Measurements from ENCODE around the gene MICAL2.

Gene MICAL2, protein sequence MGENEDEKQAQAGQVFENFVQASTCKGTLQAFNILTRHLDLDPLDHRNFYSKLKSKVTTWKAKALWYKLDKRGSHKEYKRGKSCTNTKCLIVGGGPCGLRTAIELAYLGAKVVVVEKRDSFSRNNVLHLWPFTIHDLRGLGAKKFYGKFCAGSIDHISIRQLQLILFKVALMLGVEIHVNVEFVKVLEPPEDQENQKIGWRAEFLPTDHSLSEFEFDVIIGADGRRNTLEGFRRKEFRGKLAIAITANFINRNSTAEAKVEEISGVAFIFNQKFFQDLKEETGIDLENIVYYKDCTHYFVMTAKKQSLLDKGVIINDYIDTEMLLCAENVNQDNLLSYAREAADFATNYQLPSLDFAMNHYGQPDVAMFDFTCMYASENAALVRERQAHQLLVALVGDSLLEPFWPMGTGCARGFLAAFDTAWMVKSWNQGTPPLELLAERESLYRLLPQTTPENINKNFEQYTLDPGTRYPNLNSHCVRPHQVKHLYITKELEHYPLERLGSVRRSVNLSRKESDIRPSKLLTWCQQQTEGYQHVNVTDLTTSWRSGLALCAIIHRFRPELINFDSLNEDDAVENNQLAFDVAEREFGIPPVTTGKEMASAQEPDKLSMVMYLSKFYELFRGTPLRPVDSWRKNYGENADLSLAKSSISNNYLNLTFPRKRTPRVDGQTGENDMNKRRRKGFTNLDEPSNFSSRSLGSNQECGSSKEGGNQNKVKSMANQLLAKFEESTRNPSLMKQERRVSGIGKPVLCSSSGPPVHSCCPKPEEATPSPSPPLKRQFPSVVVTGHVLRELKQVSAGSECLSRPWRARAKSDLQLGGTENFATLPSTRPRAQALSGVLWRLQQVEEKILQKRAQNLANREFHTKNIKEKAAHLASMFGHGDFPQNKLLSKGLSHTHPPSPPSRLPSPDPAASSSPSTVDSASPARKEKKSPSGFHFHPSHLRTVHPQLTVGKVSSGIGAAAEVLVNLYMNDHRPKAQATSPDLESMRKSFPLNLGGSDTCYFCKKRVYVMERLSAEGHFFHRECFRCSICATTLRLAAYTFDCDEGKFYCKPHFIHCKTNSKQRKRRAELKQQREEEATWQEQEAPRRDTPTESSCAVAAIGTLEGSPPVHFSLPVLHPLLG

DNA sequence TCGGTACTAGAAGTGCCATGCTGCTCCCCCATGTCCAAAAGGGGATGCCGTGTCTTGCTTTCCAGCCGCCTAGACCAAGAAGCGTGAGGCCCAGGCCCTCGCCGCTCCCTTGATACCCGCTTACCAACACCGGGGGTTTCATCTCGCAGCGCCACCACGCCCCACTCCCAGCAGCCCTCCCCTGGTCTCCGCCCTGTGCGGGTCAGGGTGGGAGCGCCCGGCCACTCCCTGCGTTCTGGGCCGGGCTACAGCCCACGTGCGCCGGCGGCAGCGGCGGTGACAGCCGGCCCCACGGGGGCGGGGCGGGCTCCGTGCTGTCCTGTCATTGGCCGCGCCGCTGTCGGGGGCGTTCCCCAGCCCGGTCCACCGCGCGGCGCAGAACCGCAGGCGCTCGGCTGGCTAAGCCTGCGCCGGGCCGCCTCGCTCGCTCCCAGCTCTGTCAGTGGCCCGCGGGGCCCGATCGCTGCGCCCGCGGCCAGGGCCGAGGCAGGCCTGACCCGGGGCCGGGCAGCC lies at the start of gene MICAL2:
TSS of gene MICAL2 (plus strand) at position 390 of the 513 bp plus-strand sequence. CDS start 51,566 bp downstream, outside the sequence.
- DNase-seq (ENCODE audit: low read depth) = peak; percentile 81

DNA sequence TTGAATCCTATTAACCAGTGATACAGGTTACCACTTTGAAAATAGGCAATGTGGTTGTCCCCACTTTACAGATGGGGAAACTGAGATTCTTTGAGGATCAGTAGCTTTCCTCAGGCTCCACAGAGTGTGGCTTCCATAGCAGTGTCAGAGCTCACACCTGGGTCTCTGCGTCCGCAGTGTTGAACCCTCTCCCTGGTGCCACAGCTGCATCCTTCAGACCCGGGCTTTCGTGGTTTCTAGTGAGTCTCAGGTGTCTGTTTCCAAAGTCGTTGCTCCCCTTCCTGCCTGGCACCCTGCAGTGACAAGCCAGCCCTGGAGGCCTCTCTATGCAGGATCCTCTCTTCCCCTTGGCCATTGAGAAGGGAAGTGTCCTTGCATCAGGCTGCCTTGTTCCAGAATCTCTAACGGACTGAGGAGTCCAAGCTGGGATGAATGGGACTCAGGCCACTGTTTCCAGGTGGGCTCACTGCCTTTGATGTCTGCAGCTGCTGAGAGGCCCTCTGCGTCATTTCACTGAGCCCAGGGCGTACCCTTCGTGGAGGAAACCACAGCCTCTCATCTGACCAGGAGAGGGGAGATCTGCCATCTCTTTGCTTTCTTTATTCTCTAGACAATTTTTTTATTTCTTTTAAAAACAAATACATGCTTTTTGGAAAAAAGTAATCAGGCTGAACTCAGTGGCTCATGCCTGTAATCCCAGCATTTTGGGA lies 48.4 kb upstream of the MICAL2 start:
- DNase-seq (ENCODE audit: low read depth) = no peak

DNA sequence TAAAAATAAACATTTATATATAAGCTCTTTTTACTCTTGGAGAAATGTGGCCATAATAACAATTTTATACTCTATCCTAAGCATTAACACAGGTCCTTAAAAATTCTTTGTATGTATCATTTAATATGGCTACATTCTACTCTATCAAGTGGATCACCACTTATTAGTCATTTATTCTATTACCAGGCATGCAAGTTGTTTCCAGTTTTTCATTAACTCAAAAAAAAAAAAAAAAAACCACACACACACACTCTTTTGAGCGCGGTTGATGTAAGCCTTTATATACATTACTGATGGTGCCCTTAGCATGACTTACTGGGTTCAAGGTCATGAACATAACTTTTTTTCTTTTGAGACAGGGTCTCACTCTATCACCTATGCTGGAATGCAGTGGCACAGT lies 47.1 kb upstream of the MICAL2 start:
- no peak for DNase-seq (ENCODE audit: low read depth)

DNA sequence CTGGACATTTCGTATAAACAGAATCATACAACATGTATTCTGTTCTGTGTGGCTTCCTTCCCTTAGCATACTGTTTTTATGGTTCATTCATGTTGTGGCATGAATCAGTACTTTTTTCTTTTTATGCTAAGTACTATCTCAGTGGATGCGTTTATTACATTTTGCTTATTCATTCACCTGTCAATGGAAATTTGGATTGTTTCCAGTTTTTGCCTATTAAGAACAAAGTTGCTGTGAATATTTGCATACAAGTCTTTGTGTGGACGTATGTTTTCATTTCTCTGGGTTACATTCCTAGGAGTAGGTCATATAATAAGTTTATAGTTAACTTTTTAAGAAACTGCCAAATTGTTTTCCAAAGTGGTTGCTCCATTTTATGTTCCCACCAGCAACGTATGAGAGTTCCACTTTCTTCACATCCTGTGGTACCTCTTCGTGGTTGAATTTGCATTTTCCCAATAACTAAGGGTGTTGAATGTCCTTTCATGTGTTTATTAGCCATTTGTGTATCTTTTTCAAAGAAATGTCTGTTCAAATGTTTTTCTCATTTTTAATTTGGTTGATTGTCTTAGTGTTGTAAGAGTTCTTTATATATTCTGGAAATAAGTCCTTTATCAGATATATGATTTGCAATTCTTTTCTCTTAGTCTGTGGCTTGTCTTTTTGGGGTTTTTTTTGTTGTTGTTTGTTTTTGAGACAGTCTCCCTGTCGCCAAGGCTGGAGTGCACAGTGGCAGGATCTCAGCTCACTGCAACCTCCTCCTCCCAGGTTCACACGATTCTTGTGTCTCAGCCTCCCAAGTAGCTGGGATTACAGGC lies 46.0 kb upstream of the MICAL2 start:
- DNase-seq (ENCODE audit: low read depth) = no peak

DNA sequence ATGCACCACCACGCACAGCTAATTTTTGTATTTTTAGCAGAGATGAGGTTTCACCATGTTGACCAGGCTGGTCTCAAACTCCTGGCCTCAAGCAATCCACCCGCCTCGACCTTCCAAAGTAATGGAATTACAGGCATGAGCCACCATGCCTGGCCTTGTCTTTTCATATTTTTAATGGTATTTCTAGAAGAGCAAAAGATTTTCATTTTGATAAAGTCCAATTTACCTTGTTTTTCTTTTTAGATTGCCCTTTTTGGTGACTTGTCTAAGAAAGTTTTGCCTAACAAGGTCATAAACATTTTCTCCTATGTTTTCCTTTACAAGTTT lies 45.5 kb upstream of the MICAL2 start:
- DNase-seq (ENCODE audit: low read depth) = no peak

DNA sequence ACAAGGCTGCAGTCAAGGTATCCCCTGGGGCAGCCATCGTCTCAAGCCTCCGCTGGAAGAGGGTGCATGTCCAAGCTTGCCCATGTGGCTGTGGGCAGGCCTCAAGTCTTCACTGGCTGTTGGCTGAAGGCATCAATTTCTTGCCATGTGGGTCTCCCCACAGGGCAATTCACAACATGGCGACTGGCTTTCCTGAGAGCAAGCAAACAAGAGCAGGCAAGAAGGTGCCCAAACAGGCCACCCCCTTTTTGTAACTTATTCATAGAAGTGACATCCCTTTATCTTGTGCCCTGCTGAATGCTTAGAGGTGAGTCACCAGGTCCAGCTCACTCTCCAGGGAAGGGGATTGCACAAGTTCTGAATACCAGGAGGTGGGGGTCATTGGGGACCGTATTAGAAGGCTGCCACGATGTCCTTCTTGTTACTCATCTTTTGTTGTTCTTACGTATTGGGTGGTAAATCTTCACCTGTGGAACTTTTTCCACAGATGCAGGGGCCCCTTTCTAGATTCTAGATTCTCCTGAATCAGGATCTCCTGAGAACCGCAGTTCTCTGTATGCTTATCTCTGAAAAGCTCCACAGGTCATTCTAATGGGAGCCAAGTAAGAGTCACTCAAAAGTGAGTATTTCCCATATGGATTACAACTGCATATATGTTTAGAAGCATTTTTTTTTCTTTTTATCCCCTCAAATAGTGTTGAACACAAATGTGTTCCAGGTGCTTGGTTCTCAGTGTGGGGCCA lies 44.2 kb upstream of the MICAL2 start:
- no peak for DNase-seq (ENCODE audit: low read depth)

DNA sequence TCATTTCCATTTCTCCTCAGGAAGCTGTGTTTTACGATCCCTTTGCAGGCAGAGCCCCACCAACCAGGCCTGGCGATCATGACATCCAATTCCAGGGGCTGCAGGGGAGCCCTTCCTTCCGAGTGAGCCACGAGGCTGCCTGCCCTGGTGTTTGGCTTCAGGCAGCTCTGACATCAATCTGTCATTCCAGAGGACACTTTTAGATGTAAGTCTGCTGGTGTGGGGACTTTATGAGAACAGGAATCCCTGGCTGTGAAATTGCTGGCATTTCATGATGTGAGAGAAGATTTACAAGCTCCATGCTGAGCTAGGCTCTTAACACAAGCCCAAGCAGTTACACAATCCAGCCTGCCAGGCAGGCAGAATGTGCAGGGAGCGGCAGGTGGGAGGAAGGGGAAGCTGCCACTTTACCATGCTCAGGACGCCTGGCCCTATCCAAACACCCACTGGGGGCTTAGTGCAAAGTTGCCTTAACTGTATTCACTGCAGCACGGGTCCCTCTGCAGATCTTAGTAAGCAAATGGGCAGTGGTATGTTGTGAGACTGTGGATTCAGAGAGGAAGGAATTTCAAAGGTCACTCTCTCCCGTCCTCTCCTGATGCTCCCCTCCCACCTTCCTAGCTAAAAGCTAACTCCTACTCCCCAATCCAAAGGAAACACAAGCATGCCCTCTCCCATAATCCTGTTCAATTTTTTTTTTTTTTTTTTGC lies 43.4 kb upstream of the MICAL2 start:
- no peak for DNase-seq (ENCODE audit: low read depth)

DNA sequence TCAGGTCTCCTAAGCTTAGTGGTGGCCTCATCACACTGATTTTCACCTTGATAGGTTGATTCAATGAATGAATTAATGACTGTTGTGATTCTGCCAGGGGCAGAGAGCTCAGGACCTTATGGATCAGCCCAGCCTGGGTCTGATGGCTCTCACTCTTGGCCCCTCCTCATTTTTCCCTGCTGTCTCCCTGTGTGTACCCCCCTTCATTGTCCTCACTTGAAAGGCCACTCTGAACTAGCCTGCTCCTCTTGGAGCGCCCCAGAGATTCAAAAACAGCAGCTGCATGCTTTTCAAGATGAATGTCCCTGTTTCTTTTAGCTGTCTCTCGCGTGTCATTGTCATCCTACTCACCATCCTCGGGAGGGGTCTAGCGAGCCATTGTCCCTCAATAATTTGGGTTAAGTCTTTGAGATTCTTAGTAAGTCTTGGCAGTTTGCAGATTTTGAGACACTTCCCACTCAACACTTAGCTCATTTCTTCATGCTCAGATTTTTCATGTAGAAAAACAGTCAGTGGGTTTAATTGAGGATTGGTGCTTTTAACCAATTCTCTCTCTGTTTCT lies 42.5 kb upstream of the MICAL2 start:
- no peak for DNase-seq (ENCODE audit: low read depth)

DNA sequence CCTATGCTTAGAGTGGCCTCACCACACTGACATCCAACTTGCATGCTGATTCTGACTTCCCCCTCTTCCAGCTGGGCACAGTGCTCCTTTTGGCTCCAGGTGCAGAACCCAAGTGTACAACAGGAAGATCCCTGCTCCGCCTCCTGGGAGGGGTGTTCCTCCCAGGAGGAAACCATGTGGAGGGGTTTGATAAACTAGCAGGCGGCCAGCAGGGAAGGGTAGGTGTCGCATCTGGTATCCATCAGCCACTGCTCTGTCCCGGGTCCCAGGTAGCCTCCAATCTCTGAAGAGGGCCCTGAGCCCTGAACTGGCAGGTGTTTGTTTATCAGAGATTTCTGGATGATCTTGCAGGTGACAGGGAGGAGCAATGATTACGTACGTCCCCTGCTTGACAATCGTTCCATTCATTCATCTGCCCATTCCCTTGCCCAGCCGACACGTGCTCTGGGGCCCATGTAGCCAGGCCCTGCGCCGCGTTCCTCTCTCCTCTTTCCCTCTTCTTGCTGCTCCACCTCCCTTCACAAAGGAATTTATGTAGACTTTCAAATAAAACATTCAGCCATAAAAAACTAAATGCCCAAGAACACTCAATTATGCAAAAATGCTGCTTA lies 41.2 kb upstream of the MICAL2 start:
- DNase-seq (ENCODE audit: low read depth) = no peak

DNA sequence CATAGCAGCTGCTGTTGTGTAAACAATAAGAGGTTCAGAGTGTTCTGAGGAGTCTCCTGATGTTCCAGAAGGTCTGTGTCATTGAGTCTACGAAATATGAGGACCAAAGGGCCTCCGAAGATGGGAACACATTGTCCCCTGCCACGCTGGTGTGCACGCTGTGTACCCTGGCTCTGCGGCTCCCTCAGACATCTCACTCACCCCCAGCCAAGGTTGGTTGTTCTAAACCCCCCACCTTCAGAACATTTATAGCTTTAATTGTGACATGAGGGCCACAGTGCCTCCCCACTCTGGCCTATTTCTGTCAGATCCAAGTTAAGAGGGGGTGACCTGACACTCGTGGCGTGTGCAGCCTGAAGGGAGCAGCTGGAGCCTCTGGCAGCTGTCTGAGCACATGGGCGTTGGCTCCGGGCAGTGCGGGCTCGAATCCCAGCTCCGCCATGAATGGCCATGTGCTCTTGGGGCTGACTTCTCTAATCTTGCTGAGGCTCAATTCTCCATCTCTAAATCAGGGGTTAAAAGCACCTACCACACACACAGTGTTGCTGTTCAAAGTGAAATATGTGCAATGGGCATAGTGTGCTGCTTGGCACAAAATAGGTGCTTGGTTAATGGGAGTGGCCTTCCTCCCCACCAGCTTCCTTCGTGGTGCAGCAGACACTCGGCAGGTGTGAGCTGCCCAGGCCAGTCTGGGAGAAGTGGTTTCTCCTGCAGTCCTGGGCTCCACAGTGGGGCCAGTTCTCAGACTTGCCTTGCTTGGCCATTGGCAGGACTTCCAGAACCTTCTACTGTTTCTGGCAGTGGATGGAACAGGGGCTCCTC lies 39.7 kb upstream of the MICAL2 start:
- DNase-seq (ENCODE audit: low read depth) = no peak

DNA sequence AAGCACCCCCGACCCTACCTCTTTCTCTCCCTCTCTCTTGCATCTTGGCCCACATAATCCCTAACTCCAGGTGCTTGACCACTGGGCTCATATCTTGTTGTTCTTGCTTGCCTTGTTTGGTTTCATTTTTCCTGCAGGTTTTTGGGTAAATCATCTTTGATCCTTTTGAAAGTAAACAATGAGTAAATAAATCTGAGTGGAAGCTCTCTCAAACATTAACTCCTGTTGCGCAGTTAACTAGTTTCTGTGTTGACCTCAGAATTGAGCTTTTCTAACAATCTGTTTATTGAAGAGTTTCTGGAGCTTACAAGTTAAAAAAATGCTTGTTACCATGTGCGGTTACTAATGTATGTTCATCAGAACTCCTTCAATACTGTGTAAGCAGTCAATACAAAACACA lies 38.8 kb upstream of the MICAL2 start:
- DNase-seq (ENCODE audit: low read depth) = no peak

DNA sequence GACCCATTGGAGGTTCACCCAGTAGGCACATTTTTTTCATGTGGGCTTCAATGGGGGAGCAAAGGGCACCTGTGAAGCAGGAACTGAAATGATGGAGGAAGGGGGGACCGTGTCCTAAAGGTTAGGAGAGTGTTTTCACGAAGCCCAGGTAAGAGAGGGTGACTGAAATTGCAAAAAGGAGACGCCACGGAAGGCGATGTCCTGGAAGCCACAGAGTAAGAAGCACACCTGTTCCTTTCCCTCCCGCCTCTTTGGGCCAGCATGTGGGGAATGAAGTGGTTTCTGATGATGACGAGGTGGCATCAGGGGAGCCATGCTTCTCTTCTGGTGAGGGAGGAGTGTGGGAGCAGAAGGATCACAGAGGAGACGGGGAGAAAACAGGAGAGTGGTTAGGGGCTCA lies 37.0 kb upstream of the MICAL2 start:
- no peak for DNase-seq (ENCODE audit: low read depth)

DNA sequence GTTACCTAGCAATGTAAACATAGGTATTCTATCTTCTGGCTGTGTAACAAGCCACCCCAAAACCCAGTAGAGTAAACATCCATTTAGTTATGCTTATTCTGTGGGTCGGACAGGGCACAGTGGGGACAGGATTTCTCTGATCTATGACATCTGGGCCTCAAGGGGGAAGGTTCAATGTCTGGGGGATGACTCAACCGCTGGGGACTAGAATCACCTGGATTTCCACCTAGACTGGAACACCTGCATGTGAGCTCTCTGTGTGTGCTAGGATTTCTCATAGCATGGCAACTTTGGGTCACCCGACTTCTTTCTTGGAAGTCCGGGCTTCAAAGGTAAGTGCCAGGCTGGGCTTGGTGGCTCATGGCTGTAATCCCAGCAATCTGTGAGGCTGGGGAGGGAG lies 36.5 kb upstream of the MICAL2 start:
- DNase-seq (ENCODE audit: low read depth) = no peak

DNA sequence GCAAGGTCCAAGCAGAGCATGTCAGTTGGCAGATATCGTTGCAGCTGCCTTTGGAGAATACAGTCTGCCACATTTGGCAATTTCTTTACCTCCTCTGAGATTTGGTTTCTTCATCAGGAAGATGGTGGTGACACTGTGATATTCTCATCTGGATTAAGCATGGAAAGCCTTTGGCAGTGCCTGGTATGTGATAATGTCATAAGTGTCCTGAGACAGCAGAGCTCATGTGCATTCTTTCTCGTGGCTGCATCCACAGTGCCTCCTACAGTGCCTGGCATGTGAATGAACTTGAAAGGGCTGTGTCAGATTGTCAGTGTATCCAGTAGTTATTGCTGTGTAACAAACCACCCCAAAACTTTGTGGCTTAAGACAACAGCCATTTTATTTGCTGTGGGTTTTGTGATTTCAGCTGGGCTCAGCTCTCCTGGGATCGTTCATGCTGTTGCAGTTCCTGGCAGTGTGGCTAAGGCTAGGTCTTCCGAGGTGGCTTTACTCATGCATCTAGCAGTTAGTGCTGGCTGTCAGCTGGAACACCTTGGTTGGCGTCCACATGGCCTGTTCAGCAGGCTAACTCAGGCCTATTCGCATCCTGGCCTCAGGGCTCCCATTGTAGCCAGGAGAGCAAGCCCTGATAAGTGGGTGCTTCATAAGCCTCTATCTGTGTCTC lies 35.7 kb upstream of the MICAL2 start:
- DNase-seq (ENCODE audit: low read depth) = no peak

DNA sequence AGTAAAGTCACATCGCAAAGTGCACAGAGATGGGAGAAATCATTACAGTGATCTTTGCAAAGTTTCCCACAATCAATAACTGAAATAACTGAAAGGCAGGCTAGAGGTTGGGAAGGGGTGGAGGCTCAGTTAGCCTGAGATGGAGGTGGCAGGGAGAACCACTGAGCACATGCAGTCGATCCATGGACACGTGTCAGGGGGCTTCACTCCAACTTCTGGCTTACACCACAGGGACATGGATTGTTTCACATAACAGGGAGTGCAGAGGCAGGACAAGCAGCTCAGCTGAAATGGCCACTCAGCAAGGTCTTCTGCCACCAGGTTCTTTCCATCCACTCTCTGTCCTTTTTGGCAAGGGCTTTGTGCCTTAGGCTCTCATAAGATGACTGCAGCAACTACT lies 35.1 kb upstream of the MICAL2 start:
- DNase-seq (ENCODE audit: low read depth) = no peak

DNA sequence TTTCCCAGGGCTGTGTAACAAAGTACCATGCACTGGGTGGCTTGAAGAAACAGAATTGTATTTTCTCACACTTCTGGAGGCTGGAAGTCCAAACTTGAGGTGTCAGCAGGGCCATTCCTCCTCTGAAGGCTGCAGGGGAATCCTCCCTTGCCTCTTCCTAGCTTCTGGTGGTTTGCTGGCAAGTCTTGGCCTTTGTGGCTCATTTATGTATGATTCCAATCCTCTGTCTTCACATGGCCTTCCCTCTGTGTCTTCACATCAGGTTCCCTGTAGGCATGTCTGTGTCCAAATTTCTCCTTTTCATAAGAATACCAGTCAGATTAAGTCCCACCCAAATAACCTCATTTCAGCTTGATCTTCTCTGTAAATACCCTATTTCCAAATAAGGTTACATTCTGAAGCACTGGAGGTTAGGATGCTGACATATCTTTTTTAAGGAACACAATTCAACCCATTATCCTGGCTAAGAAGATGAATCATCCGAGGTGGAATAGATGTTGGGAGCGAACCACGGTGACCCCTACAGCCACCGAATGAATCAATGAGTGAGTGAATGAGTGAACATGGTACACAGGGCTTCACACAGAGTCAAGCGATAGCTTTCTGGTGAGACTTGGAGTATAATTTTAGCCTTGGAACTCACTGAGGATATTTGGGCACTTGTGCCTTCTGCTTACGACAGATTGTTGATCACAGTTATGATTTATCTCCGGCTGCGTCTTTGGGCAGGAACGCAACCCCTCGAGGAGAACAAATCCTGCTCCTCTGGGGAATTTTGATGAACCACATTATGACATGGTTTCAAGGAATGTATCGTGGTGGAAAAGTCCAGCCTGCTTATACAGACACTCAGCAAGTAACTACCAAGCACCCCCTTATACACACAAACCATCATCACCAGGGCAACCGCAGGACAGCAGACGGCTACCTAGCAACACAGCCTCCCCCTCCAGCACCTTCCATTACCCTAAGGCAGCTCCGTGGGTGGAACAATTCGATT lies 34.3 kb upstream of the MICAL2 start:
- no peak for DNase-seq (ENCODE audit: low read depth)
